ENCODE measurements around the gene SHC2. TPM values are rescaled to one million over a fixed set of nuclear protein-coding genes. Genes with fewer than 3 reads are reported as not detected.
"Not testable (repeated sequence)": the region's sequence is repeated elsewhere in the genome, so short reads cannot be mapped to it uniquely, and the experiment has no call there.

The SHC2 gene
- total RNA-seq, 1 experiment from 2014 or later, result 0.18 TPM

- BruUV-seq (replicated peaks), result no TSS peak
Observed at GRCh38 chr19:397941-398706, 62.7 kb downstream of the SHC2 start.

GRCh38 chr19:397321-397720 lies 63.5 kb downstream of the SHC2 start:
- Histone ChIP-seq H3K79me2 (ENCODE audit: low read length) (no peaks in the 10 kb centered on the region), H4K20me1 (ENCODE audit: low read length) (no peaks in the 10 kb centered on the region), H3K4me1 (ENCODE audit: insufficient read depth, low read length) (no peaks in the 10 kb centered on the region), H2AFZ (ENCODE audit: low read length) (no peak overlapping the region), H3K4me3 (ENCODE audit: low read length) (no peak overlapping the region), H3K4me2 (ENCODE audit: low read length) (no peak overlapping the region), H3K9ac (ENCODE audit: low read length) (no peak overlapping the region), H3F3A (ENCODE audit: low read length, unreplicated experiment) (no peaks in the 10 kb centered on the region), H3K36me3 (ENCODE audit: low read depth, low read length) (no peaks in the 10 kb centered on the region), H3K27ac (ENCODE audit: low read length) (no peak overlapping the region), H3K9me2 (replicated peaks; ENCODE audit: low read length) (no peaks in the 10 kb centered on the region), H3K9me3 (ENCODE audit: low read length) (no peaks in the 10 kb centered on the region), H3K27me3 (ENCODE audit: low read length) (no peaks in the 10 kb centered on the region)
- intact Hi-C loops (cut with micrococcal nuclease), result no loop called here
- TF ChIP-seq EZH2 (IDR thresholded peaks at IDR 0.05; ENCODE audit: low read length, unreplicated experiment), result no peak
- TF ChIP-seq EZH2phosphoT487 (IDR thresholded peaks at IDR 0.05; ENCODE audit: borderline replicate concordance, low read length), result no peak
- no peak for TF ChIP-seq CTCF (conservative IDR thresholded peaks at IDR 0.05; ENCODE audit: low read depth, low read length)
- no TSS peak for BruUV-seq (replicated peaks)
- DNase-seq (no peak), ATAC-seq (no peak)
- ChIA-PET CTCF (no interaction called here), POLR2A (ENCODE audit: unreplicated experiment) (no interaction called here)

More at GRCh38 chr19:397941-398706, 62.7 kb downstream of the SHC2 start:
- Histone ChIP-seq H3K4me2 (ENCODE audit: low read length) (no peak overlapping the region), H4K20me1 (ENCODE audit: low read length) (no peaks in the 10 kb centered on the region), H3K27me3 (ENCODE audit: low read length) (no peaks in the 10 kb centered on the region), H3K9ac (ENCODE audit: low read length) (no peak overlapping the region), H3K9me2 (replicated peaks; ENCODE audit: low read length) (no peaks in the 10 kb centered on the region), H2AFZ (ENCODE audit: low read length) (no peak overlapping the region), H3K79me2 (ENCODE audit: low read length) (no peaks in the 10 kb centered on the region), H3F3A (ENCODE audit: low read length, unreplicated experiment) (no peaks in the 10 kb centered on the region), H3K27ac (ENCODE audit: low read length) (no peak overlapping the region), H3K36me3 (ENCODE audit: low read depth, low read length) (no peaks in the 10 kb centered on the region), H3K9me3 (ENCODE audit: low read length) (no peaks in the 10 kb centered on the region), H3K4me3 (ENCODE audit: low read length) (no peak overlapping the region), H3K4me1 (ENCODE audit: insufficient read depth, low read length) (no peaks in the 10 kb centered on the region)
- no peak for ATAC-seq
- TF ChIP-seq EZH2 (IDR thresholded peaks at IDR 0.05; ENCODE audit: low read length, unreplicated experiment) (no peak), CTCF (conservative IDR thresholded peaks at IDR 0.05; ENCODE audit: low read depth, low read length) (no peak), EZH2phosphoT487 (IDR thresholded peaks at IDR 0.05; ENCODE audit: borderline replicate concordance, low read length) (no peak)
- CTCF ChIA-PET, result no interaction called here
- POLR2A ChIA-PET (ENCODE audit: unreplicated experiment), result no interaction called here
- DNase-seq, result no peak
- intact Hi-C loops (cut with micrococcal nuclease), result no loop called here

- ChIA-PET CTCF (no interaction called here), POLR2A (ENCODE audit: unreplicated experiment) (no interaction called here)
- Histone ChIP-seq H3K27ac (ENCODE audit: low read length) (no peak overlapping the region), H3K4me2 (ENCODE audit: low read length) (no peak overlapping the region), H3K27me3 (ENCODE audit: low read length) (no peaks in the 10 kb centered on the region), H3K9ac (ENCODE audit: low read length) (no peak overlapping the region), H4K20me1 (ENCODE audit: low read length) (no peaks in the 10 kb centered on the region), H3K9me2 (replicated peaks; ENCODE audit: low read length) (no peaks in the 10 kb centered on the region), H3K9me3 (ENCODE audit: low read length) (no peaks in the 10 kb centered on the region), H3K4me3 (ENCODE audit: low read length) (no peak overlapping the region), H3K4me1 (ENCODE audit: insufficient read depth, low read length) (no peaks in the 10 kb centered on the region), H2AFZ (ENCODE audit: low read length) (no peak overlapping the region), H3F3A (ENCODE audit: low read length, unreplicated experiment) (no peaks in the 10 kb centered on the region), H3K36me3 (ENCODE audit: low read depth, low read length) (no peaks in the 10 kb centered on the region), H3K79me2 (ENCODE audit: low read length) (no peaks in the 10 kb centered on the region)
- intact Hi-C loops (cut with micrococcal nuclease), result no loop called here
- BruUV-seq (replicated peaks), result no TSS peak
- no peak for TF ChIP-seq EZH2 (IDR thresholded peaks at IDR 0.05; ENCODE audit: low read length, unreplicated experiment)
- no peak for TF ChIP-seq CTCF (conservative IDR thresholded peaks at IDR 0.05; ENCODE audit: low read depth, low read length)
- no peak for ATAC-seq
- no peak for DNase-seq
Observed at GRCh38 chr19:395467-395866, 65.4 kb downstream of the SHC2 start.

- H3K36me3 ChIP-seq (ENCODE audit: low read depth, low read length); DNase-seq; H3K9me3 ChIP-seq (ENCODE audit: low read length); H3K27ac ChIP-seq (ENCODE audit: low read length); H4K20me1 ChIP-seq (ENCODE audit: low read length); POLR2A ChIA-PET (ENCODE audit: unreplicated experiment); H3K9me2 ChIP-seq (replicated peaks; ENCODE audit: low read length); ATAC-seq; H3K79me2 ChIP-seq (ENCODE audit: low read length); H3K4me3 ChIP-seq (ENCODE audit: low read length); H3K9ac ChIP-seq (ENCODE audit: low read length); intact Hi-C loops (cut with micrococcal nuclease); H2AFZ ChIP-seq (ENCODE audit: low read length); H3K4me2 ChIP-seq (ENCODE audit: low read length); H3K4me1 ChIP-seq (ENCODE audit: insufficient read depth, low read length); H3F3A ChIP-seq (ENCODE audit: low read length, unreplicated experiment); BruUV-seq (replicated peaks); H3K27me3 ChIP-seq (ENCODE audit: low read length); CTCF ChIA-PET: not testable (repeated sequence)
Observed at GRCh38 chr19:394857-395256, 66.0 kb downstream of the SHC2 start.

All from PC-3 (cell line).